NCI-H1105 (cell line): ENCODE results near the gene NTF3.

Source experiments
- DNase-seq: peaks from one replicate; lab custom pipeline; 2025; lab: John Stamatoyannopoulos, UW

NTF3 gene

GRCh38 chr12:5432011-5432400 lies at the start of gene NTF3:
Gene NTF3, plus strand, starts transcription at chr12:5432108. Its CDS starts 217 bp downstream, at chr12:5432325.
- peak; percentile 34 for DNase-seq

GRCh38 chr12:5384015-5384414 lies 47.9 kb upstream of the NTF3 start:
- no peak for DNase-seq

GRCh38 chr12:5388581-5389535 lies 43.0 kb upstream of the NTF3 start:
- no peak for DNase-seq

- DNase-seq = no peak
Measured at GRCh38 chr12:5390174-5390799, 41.6 kb upstream of the NTF3 start.

- DNase-seq = no peak
Measured at GRCh38 chr12:5391653-5392052, 40.3 kb upstream of the NTF3 start.

- no peak for DNase-seq
Measured at GRCh38 chr12:5392961-5393360, 38.9 kb upstream of the NTF3 start.

- DNase-seq = peak; percentile 93
Measured at GRCh38 chr12:5395443-5396271, 36.3 kb upstream of the NTF3 start.

GRCh38 chr12:5396541-5396940 lies 35.4 kb upstream of the NTF3 start:
- DNase-seq = no peak

- no peak for DNase-seq
Measured at GRCh38 chr12:5399266-5399665, 32.6 kb upstream of the NTF3 start.

- peak; percentile 58 for DNase-seq
Measured at GRCh38 chr12:5402009-5402935, 29.6 kb upstream of the NTF3 start.

- DNase-seq = no peak
Measured at GRCh38 chr12:5403411-5403810, 28.5 kb upstream of the NTF3 start.

GRCh38 chr12:5407034-5407856 lies 24.7 kb upstream of the NTF3 start:
- DNase-seq = no peak

- DNase-seq = no peak
Measured at GRCh38 chr12:5409619-5410018, 22.3 kb upstream of the NTF3 start.

- DNase-seq = no peak
Measured at GRCh38 chr12:5416571-5416970, 15.3 kb upstream of the NTF3 start.

GRCh38 chr12:5417500-5417899 lies 14.4 kb upstream of the NTF3 start:
- no peak for DNase-seq

- peak; percentile 55 for DNase-seq
Measured at GRCh38 chr12:5428332-5429221, 3.3 kb upstream of the NTF3 start.

- DNase-seq = no peak
Measured at GRCh38 chr12:5429741-5430557, 2.0 kb upstream of the NTF3 start.
